H1 (cell line): ENCODE data around the gene NRL. TPM values are rescaled to one million over a fixed set of nuclear protein-coding genes. Genes with fewer than 3 reads are reported as not detected.

Source experiments
- CTCF ChIA-PET: fragments of 300-600 bp; sonication (Branson Sonifier 250); formaldehyde crosslinking; loops from one replicate; lab custom pipeline; 2021; ENCODE audit not compliant: partially characterized antibody; lab: Charles Lee
- POLR2A ChIA-PET: fragments of 300-600 bp; sonication (Branson Sonifier 250); formaldehyde crosslinking; loops from one replicate; lab custom pipeline; 2021; ENCODE audit warnings: inconsistent platforms; ENCODE audit not compliant: partially characterized antibody; lab: Charles Lee
- DNase-seq, 2 experiments: peaks; one replicate each; pipeline versions ENCODE4 v3.0.0 to v3.0.0-alpha.2; 2010 to 2022; ENCODE audit warnings: low spot score in 2 of 2, low read depth in 1 of 2, mixed read lengths in 1 of 2
- FAIRE-seq: peaks from 2 replicates; lab custom pipeline; 2011; peaks lifted over from hg19 to GRCh38; lab: Jason Lieb, UNC
- H2AFZ ChIP-seq: 2 replicates; pipeline ENCODE4 v1.8.1; 2012; ENCODE audit warnings: low read length, inconsistent platforms
- H2AK5ac ChIP-seq: 2 replicates; pipeline ENCODE4 v1.6.1; 2013; ENCODE audit warnings: low read depth, low read length
- H2BK120ac ChIP-seq: replicated peaks from 2 replicates; pipeline ENCODE3; 2013; ENCODE audit warnings: low read depth, low read length, inconsistent platforms
- H2BK12ac ChIP-seq: 2 replicates; pipeline ENCODE4 v1.6.1; 2013; ENCODE audit warnings: low read depth, low read length
- H2BK15ac ChIP-seq: 2 replicates; pipeline ENCODE4 v1.6.1; 2013; ENCODE audit warnings: low read length
- H2BK20ac ChIP-seq: 2 replicates; pipeline ENCODE4 v1.6.1; 2013; ENCODE audit warnings: low read length
- H2BK5ac ChIP-seq: 2 replicates; pipeline ENCODE4 v1.6.1; 2013; ENCODE audit warnings: low read depth, low read length
- H3K14ac ChIP-seq: 2 replicates; pipeline ENCODE4 v1.6.1; 2013; ENCODE audit warnings: inconsistent platforms; ENCODE audit not compliant: insufficient read length
- H3K18ac ChIP-seq: 2 replicates; pipeline ENCODE4 v1.6.1; 2013; ENCODE audit warnings: low read length; ENCODE audit errors: extremely low read depth
- H3K23ac ChIP-seq: 2 replicates; pipeline ENCODE4 v1.6.1; 2013; ENCODE audit warnings: inconsistent platforms; ENCODE audit not compliant: insufficient read length
- H3K23me2 ChIP-seq: 2 replicates; pipeline ENCODE4 v1.6.1; 2013; ENCODE audit warnings: low read depth, low read length
- H3K27ac ChIP-seq: 2 replicates; pipeline ENCODE4 v1.6.1; 2011; ENCODE audit warnings: low read depth, low read length, inconsistent platforms
- H3K27me3 ChIP-seq, 4 experiments: replicated peaks in 1 of 4; 1 replicate in 1 of 4; 2 replicates in 3 of 4; pipeline versions ENCODE4 v1.6.1 to v1.8.1; 2011 to 2013; ENCODE audit warnings: low read length in 3 of 4, mild to moderate bottlenecking in 3 of 4, inconsistent platforms in 2 of 4, mixed read lengths in 2 of 4, moderate library complexity in 1 of 4; ENCODE audit not compliant: control insufficient read depth in 3 of 4, insufficient read depth in 3 of 4; ENCODE audit errors: extremely low read depth in 1 of 4
- H3K36me3 ChIP-seq, 4 experiments: 2 replicates each; pipeline versions ENCODE4 v1.6.1 to v1.8.1; 2011 to 2013; ENCODE audit warnings: mild to moderate bottlenecking in 4 of 4, low read length in 3 of 4, moderate library complexity in 2 of 4, control low read depth in 1 of 4, inconsistent platforms in 1 of 4; ENCODE audit not compliant: insufficient read depth in 4 of 4, control insufficient read depth in 2 of 4
- H3K4ac ChIP-seq: replicated peaks from 2 replicates; pipeline ENCODE3; 2013; ENCODE audit warnings: low read length, low read depth, mixed read lengths, inconsistent platforms; ENCODE audit not compliant: insufficient read length
- H3K4me1 ChIP-seq, 4 experiments: replicated peaks in 1 of 4; 1 replicate in 1 of 4; 2 replicates in 3 of 4; pipeline versions ENCODE4 v1.6.1 to v1.8.1; 2011 to 2013; ENCODE audit warnings: low read length in 3 of 4, inconsistent platforms in 2 of 4, mixed read lengths in 1 of 4; ENCODE audit not compliant: insufficient read depth in 4 of 4, control insufficient read depth in 3 of 4
- H3K4me2 ChIP-seq, 2 experiments: 2 replicates each; pipeline versions ENCODE4 v1.6.1 to v1.8.1; 2011 to 2013; ENCODE audit warnings: low read depth in 2 of 2, low read length in 2 of 2, control low read depth in 1 of 2, inconsistent platforms in 1 of 2, mild to moderate bottlenecking in 1 of 2; ENCODE audit not compliant: insufficient read depth in 1 of 2
- H3K4me3 ChIP-seq, 4 experiments: fragments of 200-600, 300-600 bp in 1 of 4; sonication (generic), shearing (Covaris generic), sonication (Bioruptor Twin) in 1 of 4; 2 replicates each; pipeline versions ENCODE4 v1.5.1 to v1.8.1; 2011 to 2016; ENCODE audit warnings: low read length in 4 of 4, low read depth in 3 of 4, control low read depth in 2 of 4, inconsistent platforms in 2 of 4, mild to moderate bottlenecking in 2 of 4, mixed read lengths in 1 of 4, moderate library complexity in 1 of 4; ENCODE audit not compliant: insufficient read depth in 2 of 4; ENCODE audit errors: extremely low read depth in 1 of 4
- H3K56ac ChIP-seq: replicated peaks from 2 replicates; pipeline ENCODE3; 2013; ENCODE audit warnings: low read depth, mild to moderate bottlenecking, mixed read lengths, low read length, inconsistent platforms; ENCODE audit not compliant: insufficient read length
- H3K79me1 ChIP-seq: 2 replicates; pipeline ENCODE4 v1.6.1; 2013; ENCODE audit warnings: low read depth, low read length, control low read depth
- H3K79me2 ChIP-seq, 2 experiments: 2 replicates each; pipeline versions ENCODE4 v1.6.1 to v1.8.1; 2012 to 2013; ENCODE audit warnings: low read length in 2 of 2, mild to moderate bottlenecking in 2 of 2, inconsistent platforms in 1 of 2; ENCODE audit not compliant: insufficient read depth in 2 of 2, control insufficient read depth in 1 of 2
- H3K9ac ChIP-seq, 4 experiments: replicated peaks in 1 of 4; 1 replicate in 1 of 4; 2 replicates in 3 of 4; pipeline versions ENCODE4 v1.6.1 to v1.8.1; 2011 to 2013; ENCODE audit warnings: low read depth in 3 of 4, low read length in 3 of 4, control low read depth in 2 of 4, mild to moderate bottlenecking in 2 of 4, moderate library complexity in 2 of 4, inconsistent platforms in 1 of 4; ENCODE audit errors: extremely low read depth in 1 of 4
- H3K9me3 ChIP-seq, 2 experiments: 2 replicates each; pipeline versions ENCODE4 v1.6.1 to v1.8.1; 2012 to 2013; ENCODE audit warnings: mild to moderate bottlenecking in 2 of 2, moderate library complexity in 2 of 2, control low read depth in 1 of 2, inconsistent platforms in 1 of 2, low read depth in 1 of 2, low read length in 1 of 2, mixed read lengths in 1 of 2; ENCODE audit not compliant: insufficient read depth in 2 of 2
- H4K20me1 ChIP-seq, 2 experiments: replicated peaks in 1 of 2; 2 replicates each; pipeline versions ENCODE3 to v1.8.1; 2011 to 2013; ENCODE audit warnings: inconsistent platforms in 2 of 2, low read length in 2 of 2, mild to moderate bottlenecking in 1 of 2; ENCODE audit not compliant: insufficient read depth in 2 of 2, control insufficient read depth in 1 of 2
- H4K5ac ChIP-seq: 2 replicates; pipeline ENCODE4 v1.6.1; 2013; ENCODE audit warnings: low read length, low read depth, mixed read lengths, inconsistent platforms; ENCODE audit not compliant: insufficient read length
- H4K8ac ChIP-seq: 2 replicates; pipeline ENCODE4 v1.8.0; 2013; ENCODE audit warnings: mild to moderate bottlenecking, moderate library complexity, low read length, inconsistent platforms; ENCODE audit not compliant: insufficient read depth; ENCODE audit errors: extremely low read depth
- H4K91ac ChIP-seq: replicated peaks from 2 replicates; pipeline ENCODE3; 2013; ENCODE audit warnings: low read length, mixed read lengths, inconsistent platforms; ENCODE audit not compliant: insufficient read length
- BRCA1 ChIP-seq: IDR thresholded peaks from 2 replicates; pipeline ENCODE4 v1.6.1; 2012; ENCODE audit warnings: low read depth, low read length, improper control_type of control experiment
- JUND ChIP-seq: IDR thresholded peaks from 2 replicates; pipeline ENCODE4 v1.6.1; 2011; ENCODE audit warnings: mild to moderate bottlenecking, improper control_type of control experiment, low read length
- POU5F1 ChIP-seq: IDR thresholded peaks from 2 replicates; pipeline ENCODE4 v1.6.1; 2011; ENCODE audit warnings: low read depth, mild to moderate bottlenecking, low read length, moderate library complexity
- RXRA ChIP-seq: IDR thresholded peaks from 2 replicates; pipeline ENCODE4 v1.6.1; 2011; ENCODE audit warnings: low read depth, mild to moderate bottlenecking, low read length, moderate library complexity; ENCODE audit not compliant: insufficient read depth
- SAP30 ChIP-seq: fragments of 300-600 bp; sonication (generic); IDR thresholded peaks from 2 replicates; pipeline ENCODE4 v1.7.1; 2012; ENCODE audit warnings: low read length, moderate library complexity, mild to moderate bottlenecking, inconsistent platforms; ENCODE audit not compliant: insufficient read depth, insufficient replicate concordance
- SUZ12 ChIP-seq: fragments of 200-600 bp; sonication (generic); IDR thresholded peaks from 2 replicates; pipeline ENCODE4 v1.6.1; 2012; ENCODE audit warnings: mild to moderate bottlenecking, inconsistent platforms, low read length, moderate library complexity, mixed read lengths
- TCF12 ChIP-seq: IDR thresholded peaks from 2 replicates; pipeline ENCODE4 v1.6.1; 2011; ENCODE audit warnings: low read depth, mild to moderate bottlenecking, low read length
- WGBS, 2 experiments: shearing (Covaris generic) in 1 of 2; methylation state at CpG; one replicate each; pipeline versions ENCODE4 v1.1.6 to v1.1.7; 2013 to 2015; ENCODE audit warnings: low lambda C conversion rate in 2 of 2, mixed read lengths in 2 of 2, inconsistent platforms in 1 of 2, low coverage in 1 of 2, missing lambda C conversion rate in 1 of 2; ENCODE audit not compliant: insufficient replicate concordance in 2 of 2, insufficient coverage in 1 of 2, insufficient read length in 1 of 2; ENCODE audit errors: extremely low coverage in 1 of 2, missing lambda C conversion rate in 1 of 2; 5-methylcytosine and 5-hydroxymethylcytosine counted together
- polyA plus RNA-seq, 7 experiments: library from polyadenylated mRNA; depleted of rRNA in 3 of 7; stranded (reverse) in 5 of 7; unstranded in 2 of 7; fragments of >200 nt in 5 of 7; fragments of 200-250 nt in 2 of 7; gene quantifications; 1 replicate in 5 of 7; 2 replicates in 1 of 7; 4 replicates in 1 of 7; pipeline versions ENCODE4 v1.2.1 to v1.2.3, GENCODE V29; 2011 to 2013; ENCODE audit warnings: missing spikeins in 2 of 7, mixed read lengths in 2 of 7
- total RNA-seq: library from RNA; stranded (reverse); fragmentation: NEBNext Ultra II Directional; extraction: Animal tissue kit (Norgen Biotek cat#: 25700); gene quantifications from 2 replicates; pipeline ENCODE4 v1.2.1, GENCODE V29; 2021

Gene NRL
- total and polyA plus RNA-seq, 2 of the 8 experiments (the other 6 are each of a cell fraction or from before 2014, with no cell fraction given) = 1.1 to 2.2 TPM

- no peaks in the 10 kb centered on the region for H3K9me3 ChIP-seq
- DNase-seq (no peak), FAIRE-seq (no peak)
- ChIA-PET POLR2A (interaction anchor here (1.0 to 1.5 kb wide), 6 partner anchors 17 to 52 kb away, joined by 3 to 5 read pairs (median 4); partner anchors contain the start of genes DCAF11, IPO4, IRF9 and TM9SF1), CTCF (interaction anchor here (0.5 to 1.5 kb wide), 6 partner anchors 9 to 1115 kb away, joined by 3 to 8 read pairs (median 3); partner anchors contain the start of genes DCAF11, IRF9 and NRL)
- H3K27me3 ChIP-seq = no peaks in the 10 kb centered on the region
- peaks cover 0 to 30% of the 10 kb centered on the region in 2 experiments; a peak in 3 of 4 replicates for H3K79me2 ChIP-seq
- peaks cover 13% of the 10 kb centered on the region for H3K23me2 ChIP-seq
- H4K20me1 ChIP-seq = peaks cover 0 to 7% of the 10 kb centered on the region in 2 experiments
- H3K4me3 ChIP-seq = no peak overlapping the region
- H3K4me1 ChIP-seq = peaks cover 3 to 10% (median 7%) of the 10 kb centered on the region in 4 experiments; a peak in 6 of 7 replicates
- 95% methylated on average over 2 of the region's 2 CpGs; no CpG with 5 or more reads in 1 of the 2 experiments for WGBS, 2 experiments
- no peak overlapping the region for H2BK15ac ChIP-seq
- peaks cover 8 to 20% (median 9%) of the 10 kb centered on the region in 4 experiments; a peak in 6 of 8 replicates for H3K36me3 ChIP-seq
- H3K9ac ChIP-seq = no peak overlapping the region
- no peak overlapping the region for H4K5ac ChIP-seq
- no peak overlapping the region for H3K23ac ChIP-seq
- H2BK120ac ChIP-seq = no peak overlapping the region
- H3K4ac ChIP-seq = no peak overlapping the region
- H2BK5ac ChIP-seq = no peak overlapping the region
- H4K91ac ChIP-seq = no peak overlapping the region
- H2BK12ac ChIP-seq = no peak overlapping the region
- H2AFZ ChIP-seq = no peak overlapping the region
- no peak overlapping the region for H4K8ac ChIP-seq
- no peak overlapping the region for H3K4me2 ChIP-seq
- no peak overlapping the region for H3K18ac ChIP-seq
- no peak overlapping the region for H2AK5ac ChIP-seq
- peaks cover 7% of the 10 kb centered on the region; the same call in 1 of the 2 replicates for H3K79me1 ChIP-seq
- no peak overlapping the region for H2BK20ac ChIP-seq
- H3K27ac ChIP-seq = no peak overlapping the region
- H3K56ac ChIP-seq = no peak overlapping the region
- H3K14ac ChIP-seq = no peak overlapping the region
- no peak for TF ChIP-seq POU5F1
- TF ChIP-seq RXRA = no peak
- TF ChIP-seq TCF12 = no peak
- TF ChIP-seq BRCA1 = no peak
- TF ChIP-seq SAP30 = no peak
- no peak for TF ChIP-seq SUZ12
- TF ChIP-seq JUND = no peak
These were observed 28.8 kb upstream of the NRL start for GRCh38 chr14:24143511-24143910.
